CD14-positive monocyte (primary cell): ENCODE measurements around the gene SLC22A7. TPM values are rescaled to one million over a fixed set of nuclear protein-coding genes. Genes with fewer than 3 reads are reported as not detected.

ENCODE experiments used
- DNase-seq, 3 donors: peaks; one replicate each; pipeline ENCODE4 v3.0.0-alpha.2; 2011 to 2022
- H2AFZ ChIP-seq: 2 replicates; pipeline ENCODE4 v1.6.0; 2012; ENCODE audit warnings: mild to moderate bottlenecking, low read depth, low read length, inconsistent platforms; ENCODE audit not compliant: insufficient read depth, poor library complexity, severe bottlenecking
- H3K27ac ChIP-seq, 2 donors: 1 replicate in 1 of 2; 2 replicates in 1 of 2; pipeline ENCODE4 v1.5.1; 2012 to 2013; ENCODE audit warnings: low read length in 2 of 2, control low read depth in 1 of 2, inconsistent platforms in 1 of 2, low read depth in 1 of 2, mild to moderate bottlenecking in 1 of 2
- H3K27me3 ChIP-seq, 2 donors: one replicate each; pipeline versions ENCODE4 v1.6.0 to v1.6.1; 2011 to 2013; ENCODE audit warnings: low read length in 2 of 2; ENCODE audit not compliant: control insufficient read depth in 2 of 2, insufficient read depth in 2 of 2
- H3K36me3 ChIP-seq, 2 donors: replicated peaks in 1 of 2; 1 replicate in 1 of 2; 2 replicates in 1 of 2; pipeline versions ENCODE4 v1.5.1 to v1.6.1; 2012 to 2013; ENCODE audit warnings: low read length in 2 of 2, control low read depth in 1 of 2, inconsistent platforms in 1 of 2, mild to moderate bottlenecking in 1 of 2; ENCODE audit not compliant: insufficient read depth in 2 of 2, control insufficient read depth in 1 of 2
- H3K4me1 ChIP-seq, 2 donors: 1 replicate in 1 of 2; 2 replicates in 1 of 2; pipeline versions ENCODE4 v1.5.1 to v1.6.1; 2012 to 2013; ENCODE audit warnings: low read length in 2 of 2, control low read depth in 1 of 2, inconsistent platforms in 1 of 2, mild to moderate bottlenecking in 1 of 2, moderate library complexity in 1 of 2; ENCODE audit not compliant: insufficient read depth in 2 of 2, control insufficient read depth in 1 of 2
- H3K4me2 ChIP-seq: replicated peaks from 2 replicates; pipeline ENCODE3; 2012; ENCODE audit warnings: low read length, moderate library complexity, mild to moderate bottlenecking; ENCODE audit not compliant: poor library complexity, severe bottlenecking; ENCODE audit errors: extremely low read depth
- H3K4me3 ChIP-seq, 3 experiments: fragments of 200-600 bp in 1 of 3; sonication (generic) in 1 of 3; replicated peaks in 1 of 3; 1 replicate in 2 of 3; 2 replicates in 1 of 3; pipeline ENCODE4 v1.5.1; 2011 to 2013; ENCODE audit warnings: low read length in 3 of 3, mild to moderate bottlenecking in 3 of 3, control low read depth in 2 of 3, low read depth in 2 of 3, inconsistent platforms in 1 of 3, moderate library complexity in 1 of 3
- H3K79me2 ChIP-seq: 2 replicates; pipeline ENCODE4 v1.6.0; 2012; ENCODE audit warnings: mild to moderate bottlenecking, control low read depth, inconsistent platforms, low read length, moderate library complexity; ENCODE audit not compliant: insufficient read depth
- H3K9ac ChIP-seq: 2 replicates; pipeline ENCODE4 v1.6.0; 2017; ENCODE audit warnings: low read length, mild to moderate bottlenecking; ENCODE audit not compliant: insufficient read depth, poor library complexity, severe bottlenecking
- H3K9me3 ChIP-seq, 2 donors: replicated peaks in 1 of 2; 1 replicate in 1 of 2; 2 replicates in 1 of 2; pipeline versions ENCODE4 v1.5.1 to v1.6.1; 2012 to 2013; ENCODE audit warnings: low read length in 2 of 2, control low read depth in 1 of 2; ENCODE audit not compliant: control insufficient read depth in 1 of 2, insufficient read depth in 1 of 2
- H4K20me1 ChIP-seq: 2 replicates; pipeline ENCODE4 v1.6.0; 2012; ENCODE audit warnings: mild to moderate bottlenecking, low read length, control low read depth, moderate library complexity; ENCODE audit not compliant: insufficient read depth
- H3K27ac Mint-ChIP-seq, 7 donors: one replicate each; pipeline ENCODE4 v1.8.0; 2020; ENCODE audit warnings: mild to moderate bottlenecking in 7 of 7, mixed read lengths in 7 of 7, moderate library complexity in 6 of 7, inconsistent platforms in 2 of 7
- H3K27me3 Mint-ChIP-seq, 3 donors: one replicate each; pipeline ENCODE4 v1.8.0; 2021 to 2022; ENCODE audit warnings: low read depth in 3 of 3, mild to moderate bottlenecking in 3 of 3, mixed read lengths in 3 of 3, moderate library complexity in 3 of 3, inconsistent platforms in 1 of 3
- H3K36me3 Mint-ChIP-seq, 2 donors: one replicate each; pipeline ENCODE4 v1.8.0; 2020; ENCODE audit warnings: mixed read lengths in 2 of 2, inconsistent platforms in 1 of 2, mild to moderate bottlenecking in 1 of 2
- H3K4me1 Mint-ChIP-seq: one replicate; pipeline ENCODE4 v1.8.0; 2020; ENCODE audit warnings: mild to moderate bottlenecking, mixed read lengths
- H3K4me3 Mint-ChIP-seq, 2 donors: one replicate each; pipeline ENCODE4 v1.8.0; 2020; ENCODE audit warnings: mild to moderate bottlenecking in 2 of 2, mixed read lengths in 2 of 2, moderate library complexity in 1 of 2
- H3K9me3 Mint-ChIP-seq, 7 donors: one replicate each; pipeline ENCODE4 v1.8.0; 2020 to 2022; ENCODE audit warnings: mixed read lengths in 7 of 7, mild to moderate bottlenecking in 6 of 7, moderate library complexity in 6 of 7, inconsistent platforms in 2 of 7
- CTCF ChIP-seq: fragments of 200-600 bp; IDR thresholded peaks from one replicate; pipeline ENCODE4 v1.8.0; 2022; ENCODE audit warnings: antibody characterized with exemption, mild to moderate bottlenecking
- WGBS: methylation state at CpG from one replicate; pipeline ENCODE4 v1.1.5; 2013; ENCODE audit warnings: missing lambda C conversion rate; ENCODE audit not compliant: insufficient coverage; 5-methylcytosine and 5-hydroxymethylcytosine counted together
- intact Hi-C, 2 donors: fragments of 100-400 bp; cut with micrococcal nuclease; formaldehyde crosslinking; loops; one replicate each; pipeline versions ENCODE4 v1.15.0 to v1.15.1; 2023
- polyA plus RNA-seq, 3 donors: library from polyadenylated mRNA; depleted of rRNA in 1 of 3; unstranded in 2 of 3; stranded (reverse) in 1 of 3; fragments of 300-500 nt in 2 of 3; fragments of >200 nt in 1 of 3; fragmentation: Illumina TruSeq in 2 of 3; gene quantifications; 1 replicate in 2 of 3; 2 replicates in 1 of 3; pipeline ENCODE4 v1.2.3, GENCODE V29; 2012 to 2021

Gene SLC22A7
- polyA plus RNA-seq, 3 donors = not detected

GRCh38 chr6:43264599-43265145 lies 33.4 kb upstream of the SLC22A7 start:
- H3K27me3 Mint-ChIP-seq = peaks cover 24 to 29% (median 27%) of the 10 kb centered on the region in 3 donors
- DNase-seq = no peak
- peaks cover 0 to 4% (median 0%) of the 10 kb centered on the region in 7 donors for H3K9me3 Mint-ChIP-seq
- H3K4me1 ChIP-seq = peaks cover 7 to 8% of the 10 kb centered on the region in 2 donors
- no peaks in the 10 kb centered on the region for H3K36me3 Mint-ChIP-seq
- H3K79me2 ChIP-seq = no peaks in the 10 kb centered on the region
- no peaks in the 10 kb centered on the region for H3K36me3 ChIP-seq
- H3K27ac Mint-ChIP-seq = peak overlapping the region in 3 of 7 donors; percentile 63 to 81 (median 70)
- TF ChIP-seq CTCF = no peak
- H3K27ac ChIP-seq = no peak overlapping the region
- peaks cover 12% of the 10 kb centered on the region for H3K4me1 Mint-ChIP-seq
- no peak overlapping the region for H3K4me3 ChIP-seq
- no peak overlapping the region for H2AFZ ChIP-seq
- H3K9ac ChIP-seq = no peak overlapping the region
- no peaks in the 10 kb centered on the region for H4K20me1 ChIP-seq
- peaks cover 2 to 22% of the 10 kb centered on the region in 2 donors for H3K27me3 ChIP-seq
- intact Hi-C loops = loop anchor here (5.0 to 10.0 kb wide), 4 partner anchors 73 to 243 kb away; no protein-coding TSS in a partner anchor
- WGBS = 92% methylated on average over 5 of the region's 5 CpGs
- H3K9me3 ChIP-seq = no peaks in the 10 kb centered on the region
- no peak overlapping the region for H3K4me2 ChIP-seq
- H3K4me3 Mint-ChIP-seq = no peak overlapping the region

- Histone ChIP-seq H3K36me3 (no peaks in the 10 kb centered on the region), H3K9me3 (no peaks in the 10 kb centered on the region), H3K27ac (no peak overlapping the region), H4K20me1 (no peaks in the 10 kb centered on the region), H3K4me1 (peaks cover 7 to 11% of the 10 kb centered on the region in 2 donors), H3K4me2 (no peak overlapping the region), H3K79me2 (no peaks in the 10 kb centered on the region), H2AFZ (no peak overlapping the region), H3K4me3 (no peak overlapping the region), H3K27me3 (peaks cover 2 to 31% of the 10 kb centered on the region in 2 donors), H3K9ac (no peak overlapping the region)
- no peak overlapping the region for H3K4me3 Mint-ChIP-seq
- peaks cover 18% of the 10 kb centered on the region for H3K4me1 Mint-ChIP-seq
- H3K36me3 Mint-ChIP-seq = no peaks in the 10 kb centered on the region
- WGBS = 68% methylated on average over 3 of the region's 6 CpGs
- intact Hi-C loops = loop anchor here in 1 of 2 donors (10.0 kb wide), 1 partner anchor 129 kb away; no protein-coding TSS in a partner anchor
- no peak overlapping the region for H3K27ac Mint-ChIP-seq
- H3K9me3 Mint-ChIP-seq = peaks cover 0 to 4% (median 0%) of the 10 kb centered on the region in 7 donors
- TF ChIP-seq CTCF = no peak
- peaks cover 32 to 35% (median 33%) of the 10 kb centered on the region in 3 donors for H3K27me3 Mint-ChIP-seq
- DNase-seq = no peak
Measured at GRCh38 chr6:43265564-43265963, 32.5 kb upstream of the SLC22A7 start.
